OCI-LY1 (cell line): ENCODE results near the gene TUBG1.
"Not testable (repeated sequence)": the region's sequence is repeated elsewhere in the genome, so short reads cannot be mapped to it uniquely, and the experiment has no call there.

Experiments used
- H2AFZ ChIP-seq: fragments of 200-600 bp; sonication (generic), shearing (Covaris generic); 2 replicates; pipeline ENCODE4 v1.6.0; 2014; ENCODE audit warnings: antibody characterized with exemption, mild to moderate bottlenecking, low read length
- H3F3A ChIP-seq: fragments of 200-600 bp; sonication (generic), shearing (Covaris generic); 2 replicates; pipeline ENCODE4 v1.6.0; 2014; ENCODE audit warnings: mild to moderate bottlenecking, antibody characterized with exemption, low read length, moderate library complexity; ENCODE audit not compliant: insufficient read depth
- H3K27ac ChIP-seq: fragments of 200-600 bp; sonication (generic); 2 replicates; pipeline ENCODE4 v1.5.1; 2014; ENCODE audit warnings: low read length, mixed run types, mild to moderate bottlenecking, low read depth; ENCODE audit not compliant: poor library complexity, severe bottlenecking
- H3K27me3 ChIP-seq: fragments of 200-600 bp; sonication (generic); 2 replicates; pipeline ENCODE4 v1.6.0; 2014; ENCODE audit warnings: antibody characterized with exemption, mild to moderate bottlenecking, low read length, moderate library complexity; ENCODE audit not compliant: insufficient read depth
- H3K36me3 ChIP-seq: fragments of 200-600 bp; sonication (generic); 2 replicates; pipeline ENCODE4 v1.6.1; 2014; ENCODE audit warnings: mild to moderate bottlenecking, antibody characterized with exemption, low read length, moderate library complexity, mixed read lengths; ENCODE audit not compliant: insufficient read depth
- H3K4me1 ChIP-seq: fragments of 200-600 bp; sonication (generic); 2 replicates; pipeline ENCODE4 v1.5.1; 2014; ENCODE audit warnings: mild to moderate bottlenecking, low read length, moderate library complexity; ENCODE audit not compliant: insufficient read depth, severe bottlenecking
- H3K4me2 ChIP-seq: fragments of 200-600 bp; sonication (generic), shearing (Covaris generic); 2 replicates; pipeline ENCODE4 v1.6.1; 2014; ENCODE audit warnings: low read length
- H3K4me3 ChIP-seq: fragments of 200-600 bp; sonication (generic); 2 replicates; pipeline ENCODE4 v1.5.1; 2014; ENCODE audit warnings: low read length, low read depth, mild to moderate bottlenecking, mixed read lengths; ENCODE audit not compliant: poor library complexity, severe bottlenecking
- H3K79me2 ChIP-seq: fragments of 200-600 bp; shearing (Covaris generic); 2 replicates; pipeline ENCODE4 v1.6.1; 2016; ENCODE audit warnings: mixed run types, low read length, mixed read lengths; ENCODE audit not compliant: insufficient read depth
- H3K9ac ChIP-seq: fragments of 200-600 bp; sonication (generic), shearing (Covaris generic); 2 replicates; pipeline ENCODE4 v1.6.1; 2014; ENCODE audit warnings: mild to moderate bottlenecking, low read length, mixed read lengths
- H3K9me2 ChIP-seq: fragments of 200-600 bp; sonication (generic), shearing (Covaris generic); 2 replicates; pipeline ENCODE4 v1.6.1; 2014; ENCODE audit warnings: low read depth, mild to moderate bottlenecking, low read length, mixed read lengths
- H3K9me3 ChIP-seq: fragments of 200-600 bp; shearing (Covaris generic); 2 replicates; pipeline ENCODE4 v1.6.1; 2014; ENCODE audit warnings: low read length, mixed read lengths
- H4K20me1 ChIP-seq: fragments of 200-600 bp; sonication (generic), shearing (Covaris generic); 2 replicates; pipeline ENCODE4 v1.6.0; 2016; ENCODE audit warnings: mild to moderate bottlenecking, low read length; ENCODE audit not compliant: insufficient read depth
- CTCF ChIP-seq: fragments of 200-600 bp; sonication (generic), shearing (Covaris generic); IDR thresholded peaks from 2 replicates; pipeline ENCODE4 v1.5.1; 2017; ENCODE audit warnings: mild to moderate bottlenecking, antibody characterized with exemption, low read length, moderate library complexity, mixed read lengths
- EZH2 ChIP-seq: fragments of 200-600 bp; sonication (generic), shearing (Covaris generic); IDR thresholded peaks from 2 replicates; pipeline ENCODE4 v1.8.0; 2017; ENCODE audit warnings: borderline replicate concordance, mixed run types, mild to moderate bottlenecking, antibody characterized with exemption, low read length, moderate library complexity, mixed read lengths

The TUBG1 gene

GRCh38 chr17:42657824-42658588 is 48.5 kb downstream of the TUBG1 start:
- Histone ChIP-seq H3K27ac (no peak overlapping the region), H3K4me3 (no peak overlapping the region), H3K36me3 (no peaks in the 10 kb centered on the region; the same call in 1 of the 2 replicates), H3F3A (no peaks in the 10 kb centered on the region), H3K4me2 (no peak overlapping the region; the same call in 1 of the 2 replicates), H3K9me3 (no peaks in the 10 kb centered on the region), H3K79me2 (no peaks in the 10 kb centered on the region), H3K27me3 (0 out of 2 replicates have a peak, but pooled peaks cover 4% of the 10 kb centered on the region), H3K9me2 (no peaks in the 10 kb centered on the region), H2AFZ (no peak overlapping the region), H3K4me1 (peaks cover 11% of the 10 kb centered on the region), H3K9ac (no peak overlapping the region), H4K20me1 (no peaks in the 10 kb centered on the region)
- TF ChIP-seq EZH2: no peak
- TF ChIP-seq CTCF: no peak

- H3K27ac ChIP-seq: no peak within 1 kb of the TSS
- no peaks in the 10 kb centered on the region for H3K9me2 ChIP-seq
- peaks cover 11% of the 10 kb centered on the region for H3K4me1 ChIP-seq
- H3K4me3 ChIP-seq: peak within 1 kb of the TSS; percentile 77
- peak within 1 kb of the TSS; percentile 82 for H3K9ac ChIP-seq
- peak within 1 kb of the TSS; percentile 39 for H2AFZ ChIP-seq
- peak within 1 kb of the TSS; percentile 80 for H3K4me2 ChIP-seq
- no peak for TF ChIP-seq CTCF
- TF ChIP-seq EZH2: no peak
- no peaks in the 10 kb centered on the region for H3K79me2 ChIP-seq
- no peaks in the 10 kb centered on the region; the same call in 1 of the 2 replicates for H3K36me3 ChIP-seq
- no peaks in the 10 kb centered on the region for H3F3A ChIP-seq
- H4K20me1 ChIP-seq: no peaks in the 10 kb centered on the region
- 0 out of 2 replicates have a peak, but pooled peaks cover 4% of the 10 kb centered on the region for H3K27me3 ChIP-seq
- H3K9me3 ChIP-seq: no peaks in the 10 kb centered on the region
These were observed 49.8 kb downstream of the TUBG1 start, which contains the start of gene TUBG2 for GRCh38 chr17:42659079-42659931. Gene TUBG2, plus strand, starts transcription at chr17:42659284. Its CDS starts 220 bp downstream, at chr17:42659504.

- not testable (repeated sequence) for H3F3A ChIP-seq, H3K9me3 ChIP-seq, H3K36me3 ChIP-seq, H3K27me3 ChIP-seq, H3K27ac ChIP-seq, H2AFZ ChIP-seq, H3K9me2 ChIP-seq, H4K20me1 ChIP-seq, H3K79me2 ChIP-seq
- H3K4me1 ChIP-seq: peaks cover 11% of the 10 kb centered on the region
- peak overlapping the region; percentile 82; the same call in 1 of the 2 replicates for H3K9ac ChIP-seq
- H3K4me3 ChIP-seq: peak overlapping the region; percentile 77
- H3K4me2 ChIP-seq: peak overlapping the region; percentile 80
These were observed 50.4 kb downstream of the TUBG1 start for GRCh38 chr17:42659932-42660274.
